AG09309 (cell line): Measurements from ENCODE around the gene TRPV2.

Experiments used
- DNase-seq: peaks from one replicate; pipeline ENCODE4 v3.0.0-alpha.2; 2010; ENCODE audit warnings: low read depth
- H3K4me3 ChIP-seq: 2 replicates; pipeline ENCODE4 v1.5.1; 2011; ENCODE audit warnings: mild to moderate bottlenecking, low read depth, low read length, moderate library complexity; ENCODE audit not compliant: control insufficient read depth
- CTCF ChIP-seq: IDR thresholded peaks from 2 replicates; pipeline ENCODE4 v1.5.1; 2011; ENCODE audit warnings: mild to moderate bottlenecking, low read depth, low read length, inconsistent platforms; ENCODE audit not compliant: insufficient read depth, control insufficient read depth; ENCODE audit errors: missing control alignments

The TRPV2 gene

GRCh38 chr17:16464303-16465051 is 49.1 kb downstream of the TRPV2 start:
- no peak overlapping the region for H3K4me3 ChIP-seq
- no peak for DNase-seq
- no peak for TF ChIP-seq CTCF

GRCh38 chr17:16465052-16465312 is 49.6 kb downstream of the TRPV2 start:
- H3K4me3 ChIP-seq, result no peak overlapping the region
- no peak for DNase-seq
- TF ChIP-seq CTCF, result no peak

- no peak for TF ChIP-seq CTCF
- no peak for DNase-seq
- no peak overlapping the region for H3K4me3 ChIP-seq
Observed at GRCh38 chr17:16465861-16466338, 50.5 kb downstream of the TRPV2 start.

- TF ChIP-seq CTCF, result no peak
- H3K4me3 ChIP-seq, result no peak overlapping the region
- no peak for DNase-seq
Observed at GRCh38 chr17:16466407-16466806, 51.0 kb downstream of the TRPV2 start.

GRCh38 chr17:16467044-16467443 is 51.7 kb downstream of the TRPV2 start:
- DNase-seq, result no peak
- TF ChIP-seq CTCF, result no peak
- H3K4me3 ChIP-seq, result no peak overlapping the region

GRCh38 chr17:16467886-16468285 is 52.5 kb downstream of the TRPV2 start:
- peak; percentile 29 for TF ChIP-seq CTCF
- no peak for DNase-seq
- H3K4me3 ChIP-seq, result no peak overlapping the region

- no peak for DNase-seq
- no peak for TF ChIP-seq CTCF
- H3K4me3 ChIP-seq, result no peak overlapping the region
Observed at GRCh38 chr17:16468428-16468992, 53.1 kb downstream of the TRPV2 start.
